IPS DF 19.7 (cell line): ENCODE measurements around the gene PXN.
"Not testable (repeated sequence)": the region's sequence is repeated elsewhere in the genome, so short reads cannot be mapped to it uniquely, and the experiment has no call there.

Experiments
- DNase-seq: peaks from one replicate; pipeline ENCODE4 v3.0.0-alpha.2; 2013; ENCODE audit warnings: low read depth, low spot score

The PXN gene

DNA sequence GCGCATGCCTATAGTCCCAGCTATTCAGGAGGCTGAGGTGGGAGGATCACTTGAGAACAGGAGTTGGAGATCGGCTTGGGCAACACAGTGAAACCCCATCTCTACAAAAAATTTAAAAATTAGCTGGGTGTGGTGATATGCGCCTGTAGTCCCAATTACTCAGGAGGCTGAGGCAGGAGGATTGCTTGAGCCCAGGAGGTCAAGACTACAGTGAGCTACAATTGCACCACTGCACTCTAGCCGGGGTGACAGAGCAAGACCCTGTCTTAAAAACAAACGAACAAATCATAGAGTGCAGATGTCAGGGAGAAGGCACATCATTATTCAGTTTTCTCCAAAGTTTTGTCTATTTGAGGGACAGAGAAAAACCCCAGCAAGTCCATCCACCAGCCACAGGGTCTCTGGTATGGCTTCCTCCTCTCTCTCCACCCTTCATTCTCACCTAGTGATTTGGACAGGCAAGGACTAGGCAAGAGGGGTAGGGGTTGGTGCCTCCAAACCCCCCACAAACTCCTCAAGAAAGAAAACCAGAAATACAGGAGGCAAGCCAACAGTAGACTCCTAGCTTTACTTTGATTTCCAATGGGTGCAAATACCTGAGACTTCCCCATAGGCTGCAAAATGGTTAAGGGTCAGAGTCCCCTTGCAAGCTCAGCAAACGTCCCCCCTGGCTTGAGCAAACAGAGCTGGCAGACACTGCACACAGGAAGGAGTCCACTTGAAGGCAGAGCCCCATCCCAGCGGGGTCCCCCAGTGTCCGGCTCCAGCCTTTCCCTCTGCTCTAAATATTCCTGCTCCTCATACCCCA, 38.1 kb downstream of the PXN start:
- no peak for DNase-seq

DNA sequence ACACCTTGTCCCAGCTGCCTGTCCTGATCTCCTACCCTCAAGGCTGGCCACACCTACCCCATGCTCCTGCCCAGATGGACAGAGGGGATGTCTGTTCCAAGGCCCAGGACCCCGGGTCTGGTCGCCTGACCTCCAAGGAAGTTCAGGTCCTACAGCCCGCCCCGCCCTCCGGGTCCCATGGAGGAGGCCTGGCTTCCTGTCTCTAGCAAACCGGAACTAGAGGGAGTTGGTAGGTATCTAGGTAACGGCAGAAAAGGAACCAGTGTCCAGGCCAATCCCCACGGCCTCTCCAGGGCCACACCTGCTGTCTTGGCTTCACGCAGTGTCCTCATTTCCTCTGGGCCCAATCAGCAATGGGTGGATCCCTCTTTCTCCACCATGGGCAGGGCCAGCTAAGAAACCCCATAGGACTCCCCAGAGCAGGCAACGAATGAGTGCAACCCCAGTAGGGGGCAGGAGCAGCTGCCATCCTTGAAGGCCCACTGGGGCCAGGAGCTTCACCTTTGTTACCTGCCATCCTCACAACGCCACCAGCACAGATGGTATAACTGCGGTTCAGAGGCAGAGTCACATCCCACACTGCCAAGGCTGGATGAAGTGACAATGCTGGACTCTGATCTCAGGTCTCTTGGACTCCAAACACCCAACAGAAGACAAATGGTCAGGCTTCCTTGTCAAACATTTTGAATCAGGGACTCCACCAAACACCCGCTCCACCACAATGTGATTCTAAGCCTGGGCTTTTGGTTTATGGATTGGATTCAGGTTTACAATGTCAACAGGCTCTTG, 39.5 kb downstream of the PXN start:
- no peak for DNase-seq

DNA sequence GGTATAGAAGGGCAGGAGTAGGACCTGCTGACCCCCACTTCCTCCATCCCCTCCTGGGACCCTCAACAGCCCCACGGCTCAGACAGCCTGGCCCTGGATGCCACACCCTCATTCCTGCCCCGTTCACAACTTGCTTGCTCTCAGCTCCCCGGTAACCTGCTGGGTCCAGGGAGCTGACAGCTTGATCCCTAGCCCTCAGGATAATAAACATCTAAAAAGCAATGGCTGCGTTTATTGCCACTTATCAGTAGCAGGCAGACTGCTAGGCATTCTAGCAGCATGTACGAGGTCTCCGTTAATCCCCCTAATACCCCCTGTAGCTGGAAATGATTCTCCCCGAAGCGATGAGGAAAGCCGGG, 40.4 kb downstream of the PXN start:
- no peak for DNase-seq

GRCh38 chr12:120224304-120225199, 41.0 kb downstream of the PXN start:
- DNase-seq, result no peak

DNA sequence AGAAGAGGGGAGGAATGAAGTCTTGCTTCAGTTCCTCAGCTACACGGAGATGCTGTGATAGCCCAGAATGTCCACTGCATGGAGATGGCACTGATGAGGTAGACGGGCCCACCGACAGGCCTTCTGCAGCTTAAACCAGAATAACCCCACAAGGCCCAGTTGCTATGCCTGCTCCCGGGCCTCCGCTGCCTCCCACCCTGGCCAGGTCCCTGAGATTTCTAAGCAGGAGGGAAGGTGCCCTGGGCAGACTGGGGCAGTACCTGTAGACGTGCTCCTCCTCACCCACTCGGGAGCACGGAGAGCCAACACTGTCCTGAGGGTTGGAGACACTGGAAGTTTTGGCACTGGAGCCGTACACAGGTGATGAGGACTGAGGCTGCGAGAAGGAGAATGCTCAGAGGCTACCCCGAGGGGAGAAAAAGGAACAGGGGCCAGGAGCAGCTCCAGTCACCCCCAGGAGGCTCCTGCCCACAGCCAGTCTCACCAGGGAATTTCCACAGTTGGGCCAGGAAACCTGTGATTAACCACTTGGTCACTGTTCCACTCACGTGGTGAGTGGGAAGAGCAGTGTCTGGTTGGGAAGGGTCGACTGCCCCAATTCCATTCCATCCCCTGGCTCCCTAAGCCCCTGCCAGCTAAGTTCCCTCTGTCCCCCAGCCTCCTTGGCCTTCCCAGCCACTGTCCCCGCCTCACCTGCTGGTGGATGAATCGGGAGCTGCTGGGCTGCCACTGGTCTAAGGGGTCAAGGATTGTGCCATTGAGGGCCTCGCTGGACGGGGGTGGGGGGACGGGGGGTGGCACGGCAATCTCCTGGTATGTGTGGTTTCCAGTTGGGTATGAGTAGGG, 41.8 kb downstream of the PXN start:
- DNase-seq, result no peak

- DNase-seq, result no peak
These were observed 43.2 kb downstream of the PXN start for GRCh38 chr12:120222288-120222832.

GRCh38 chr12:120221576-120221900, 44.0 kb downstream of the PXN start:
- DNase-seq, result no peak

GRCh38 chr12:120220838-120221575, 44.5 kb downstream of the PXN start:
- no peak for DNase-seq

GRCh38 chr12:120218680-120219606, 46.6 kb downstream of the PXN start:
- DNase-seq, result no peak

DNA sequence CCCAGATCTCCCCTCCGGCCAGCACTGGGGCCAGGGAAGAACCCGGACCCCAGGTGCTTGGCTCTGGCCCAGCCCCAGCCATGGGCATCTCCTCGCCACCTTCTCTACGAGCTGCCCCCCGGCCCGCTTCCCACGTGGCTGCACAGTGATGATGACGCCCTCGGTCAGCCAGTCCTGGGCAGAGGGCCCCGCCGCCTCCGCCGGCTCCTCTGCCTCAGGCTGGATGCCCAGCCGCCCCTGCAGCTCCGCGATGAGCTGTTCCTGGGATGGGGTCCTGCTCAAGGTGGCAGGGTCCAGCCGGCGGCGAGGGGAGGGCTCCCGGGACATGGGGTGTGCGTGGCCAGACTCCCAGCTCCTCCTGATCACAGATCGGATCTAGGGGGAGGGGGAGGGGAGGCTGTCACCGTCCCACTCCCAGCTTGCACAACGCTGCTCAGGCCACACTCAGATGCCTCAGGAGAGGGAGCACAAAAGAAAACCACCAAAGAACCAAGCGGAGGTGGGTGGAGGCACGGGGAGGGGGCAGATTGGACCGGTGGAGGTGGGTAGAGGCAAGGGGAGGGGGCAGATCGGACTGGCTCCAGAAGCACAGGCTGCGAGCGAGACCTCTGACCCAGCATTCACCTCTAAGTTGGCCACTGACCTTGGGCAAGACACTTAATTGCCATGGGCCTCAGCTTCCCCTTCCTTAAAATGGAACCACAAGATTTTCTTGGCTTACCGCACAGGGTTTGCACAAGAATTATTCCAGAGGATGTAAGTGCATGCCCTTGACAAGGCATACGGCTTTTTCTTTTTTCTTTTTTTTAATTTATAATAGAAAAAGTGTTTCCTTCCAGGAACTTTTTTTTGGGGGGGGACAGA, 48.6 kb downstream of the PXN start:
- no peak for DNase-seq

DNA sequence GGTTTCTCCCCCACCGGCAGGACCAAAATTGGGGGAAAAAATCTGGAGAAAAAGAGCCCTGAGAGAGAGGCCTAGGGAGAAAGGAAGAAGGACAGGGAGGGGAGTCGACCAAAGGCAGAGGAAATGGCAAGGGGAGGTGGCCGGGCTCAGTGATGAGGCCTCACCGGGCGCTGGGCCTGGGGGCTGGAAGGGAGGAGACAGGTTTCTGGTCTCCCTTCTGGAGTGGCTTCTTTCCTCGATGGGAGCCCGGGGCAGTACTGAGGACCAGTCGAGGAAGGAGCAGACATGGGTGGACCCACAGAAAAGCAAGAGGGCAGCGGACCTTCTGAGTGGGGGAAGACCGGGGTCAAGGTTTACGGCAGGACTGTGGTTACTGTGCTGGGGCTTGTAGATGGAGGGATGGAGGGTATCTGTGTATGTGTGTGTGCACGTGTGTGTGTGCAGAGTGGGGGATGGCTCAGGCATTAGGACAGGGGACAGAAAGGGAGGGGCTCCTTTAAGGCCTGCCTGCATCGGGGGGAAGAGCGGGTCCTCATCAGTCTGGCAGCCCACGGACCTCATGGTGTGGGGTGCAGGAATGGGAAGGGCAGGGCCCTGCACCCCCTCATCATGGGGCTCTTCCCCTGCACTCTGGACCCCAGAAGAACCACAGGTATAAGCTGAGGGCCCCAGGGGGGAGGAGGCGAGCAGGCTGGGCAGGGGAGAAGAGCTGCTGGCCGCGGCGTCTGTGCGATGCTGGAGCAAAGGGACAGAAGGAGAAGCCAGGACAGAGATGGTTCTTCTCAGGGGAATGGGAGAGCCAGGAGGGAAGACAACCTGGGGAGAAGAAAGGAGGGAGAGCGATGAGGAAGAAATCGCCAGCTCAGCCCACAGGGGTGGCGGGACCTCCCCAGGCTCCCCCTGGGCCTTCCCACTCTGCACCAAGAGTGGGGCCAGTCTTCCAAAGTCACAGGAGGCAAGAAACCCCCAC, 49.5 kb downstream of the PXN start:
- DNase-seq, result no peak

DNA sequence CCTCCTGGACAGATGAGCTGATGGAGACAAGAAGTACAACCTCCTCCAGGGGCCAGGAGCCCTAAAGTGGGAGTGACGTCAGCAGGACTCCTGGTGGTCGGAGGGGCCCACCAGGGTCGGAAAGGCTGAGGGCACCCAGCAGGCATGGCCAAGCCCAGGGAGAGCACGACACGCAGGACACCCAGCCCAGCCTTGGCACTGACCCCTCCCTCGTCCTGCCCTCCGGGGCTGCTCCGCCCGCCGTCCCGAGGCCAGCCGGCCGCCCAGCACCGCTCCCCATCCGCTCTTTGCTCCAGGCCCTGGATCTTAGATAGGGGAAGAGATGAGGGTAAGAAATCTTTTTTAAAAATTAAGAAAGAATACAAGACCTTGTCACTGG, 50.2 kb downstream of the PXN start:
- DNase-seq, result no peak

DNA sequence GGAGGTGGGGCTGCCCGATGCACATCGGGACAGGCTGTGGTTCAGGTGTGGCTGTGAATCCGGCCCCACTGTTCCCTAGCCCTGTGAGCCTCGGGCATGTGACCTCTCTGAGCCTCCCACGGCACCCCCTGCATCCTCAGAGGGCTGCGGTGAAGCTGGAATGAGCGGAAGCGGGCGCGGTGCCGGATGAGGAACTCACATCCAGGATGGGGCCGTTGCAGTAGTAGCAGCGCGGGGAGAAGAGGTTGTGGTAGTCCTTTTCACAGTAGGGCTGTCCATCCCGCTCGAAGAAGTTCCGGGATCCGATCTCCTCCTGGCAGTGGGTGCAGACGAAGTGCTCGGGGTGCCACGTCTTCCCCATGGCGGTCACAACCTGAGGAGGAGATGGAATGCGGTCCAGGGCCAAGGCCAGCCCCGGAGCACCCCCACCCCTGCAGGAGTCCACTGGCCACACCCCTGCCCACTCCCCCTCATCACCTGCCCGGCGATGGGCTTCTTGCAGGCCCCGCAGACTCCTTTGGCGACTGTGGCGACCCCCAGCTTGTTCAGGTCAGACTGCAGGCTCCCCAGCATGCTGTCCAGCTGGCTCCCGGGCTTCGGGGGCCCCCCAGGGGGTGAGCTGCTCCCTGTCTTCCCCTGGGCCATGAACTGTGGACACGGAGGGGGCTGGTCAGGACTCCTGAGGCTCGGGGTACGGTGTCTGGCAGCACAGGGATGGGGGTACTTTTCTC, 50.7 kb downstream of the PXN start:
- no peak for DNase-seq

DNA sequence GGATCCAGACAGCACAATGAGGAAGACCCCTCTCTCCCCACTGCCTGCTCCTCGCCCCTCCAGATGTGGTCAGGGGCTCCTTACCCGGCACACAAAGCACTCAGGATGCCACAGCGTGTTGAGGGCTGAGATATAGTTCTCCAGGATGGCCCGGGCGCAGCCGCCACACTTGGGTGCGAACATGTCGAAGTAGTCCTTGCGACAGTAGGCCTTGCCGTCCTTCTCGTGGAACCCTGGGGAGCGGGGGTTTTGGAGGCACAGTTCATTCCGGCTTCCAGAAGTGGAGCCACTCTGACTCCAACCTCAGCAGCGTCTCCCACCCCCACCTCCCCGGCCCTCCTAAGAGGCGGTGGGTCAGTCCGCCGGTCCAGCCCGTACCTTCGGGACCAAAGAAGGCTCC, 51.8 kb downstream of the PXN start:
- no peak for DNase-seq

- not testable (repeated sequence) for DNase-seq
These were observed 52.3 kb downstream of the PXN start for GRCh38 chr12:120213182-120213581.

DNA sequence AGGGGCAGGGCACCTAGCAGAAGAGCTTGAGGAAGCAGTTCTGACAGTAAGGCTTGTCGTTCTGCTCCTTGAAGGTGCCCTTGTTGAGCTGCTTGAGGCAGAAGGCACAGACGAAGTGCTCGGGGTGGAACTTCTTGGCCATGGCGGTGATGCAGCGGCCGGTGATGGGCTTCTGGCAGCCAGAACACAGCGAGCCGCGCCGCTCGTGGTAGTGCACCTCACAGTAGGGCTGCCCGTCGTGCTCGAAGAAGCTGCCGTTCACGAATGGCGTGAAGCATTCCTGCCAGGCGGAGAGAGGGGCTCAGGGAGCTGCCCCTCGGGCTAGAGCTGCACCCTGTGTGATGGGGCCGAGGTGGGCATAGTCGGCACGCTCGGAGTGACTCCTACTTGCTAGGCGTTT, 53.2 kb downstream of the PXN start:
- no peak for DNase-seq

GRCh38 chr12:120211904-120212283, 53.6 kb downstream of the PXN start:
- DNase-seq, result no peak
